ENCODE results near the gene NCAPD3.
"Not testable (repeated sequence)": the region's sequence is repeated elsewhere in the genome, so short reads cannot be mapped to it uniquely, and the experiment has no call there.

The NCAPD3 gene

DNA sequence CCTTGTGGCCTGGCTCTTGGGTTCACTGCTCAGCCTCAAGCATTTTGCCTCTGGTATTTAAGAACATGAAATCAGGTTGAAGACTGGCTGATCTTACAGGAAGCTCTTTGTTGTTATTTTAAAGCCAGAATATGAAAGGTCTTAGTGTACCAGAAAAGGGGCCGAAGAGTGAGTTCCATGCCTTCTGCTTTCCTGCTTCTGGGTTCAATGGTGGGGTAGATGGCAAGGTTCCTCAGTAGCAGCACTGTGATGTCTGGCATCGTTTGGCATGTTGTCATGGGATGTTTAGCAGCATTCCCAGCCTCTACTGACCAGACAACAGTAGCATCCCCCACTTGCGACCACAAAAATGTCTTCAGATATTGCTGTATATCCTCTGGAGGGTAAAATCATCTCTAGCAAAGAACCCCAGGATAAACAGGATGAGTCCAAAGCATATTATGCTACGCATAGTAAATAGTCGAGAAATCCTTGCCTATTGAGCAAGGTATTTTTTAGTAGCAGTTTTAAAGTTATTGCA is 3.1 kb upstream of the NCAPD3 start:
- FAIRE-seq (no peak), DNase-seq (ENCODE audit: insufficient read length, low spot score) (no peak)

DNA sequence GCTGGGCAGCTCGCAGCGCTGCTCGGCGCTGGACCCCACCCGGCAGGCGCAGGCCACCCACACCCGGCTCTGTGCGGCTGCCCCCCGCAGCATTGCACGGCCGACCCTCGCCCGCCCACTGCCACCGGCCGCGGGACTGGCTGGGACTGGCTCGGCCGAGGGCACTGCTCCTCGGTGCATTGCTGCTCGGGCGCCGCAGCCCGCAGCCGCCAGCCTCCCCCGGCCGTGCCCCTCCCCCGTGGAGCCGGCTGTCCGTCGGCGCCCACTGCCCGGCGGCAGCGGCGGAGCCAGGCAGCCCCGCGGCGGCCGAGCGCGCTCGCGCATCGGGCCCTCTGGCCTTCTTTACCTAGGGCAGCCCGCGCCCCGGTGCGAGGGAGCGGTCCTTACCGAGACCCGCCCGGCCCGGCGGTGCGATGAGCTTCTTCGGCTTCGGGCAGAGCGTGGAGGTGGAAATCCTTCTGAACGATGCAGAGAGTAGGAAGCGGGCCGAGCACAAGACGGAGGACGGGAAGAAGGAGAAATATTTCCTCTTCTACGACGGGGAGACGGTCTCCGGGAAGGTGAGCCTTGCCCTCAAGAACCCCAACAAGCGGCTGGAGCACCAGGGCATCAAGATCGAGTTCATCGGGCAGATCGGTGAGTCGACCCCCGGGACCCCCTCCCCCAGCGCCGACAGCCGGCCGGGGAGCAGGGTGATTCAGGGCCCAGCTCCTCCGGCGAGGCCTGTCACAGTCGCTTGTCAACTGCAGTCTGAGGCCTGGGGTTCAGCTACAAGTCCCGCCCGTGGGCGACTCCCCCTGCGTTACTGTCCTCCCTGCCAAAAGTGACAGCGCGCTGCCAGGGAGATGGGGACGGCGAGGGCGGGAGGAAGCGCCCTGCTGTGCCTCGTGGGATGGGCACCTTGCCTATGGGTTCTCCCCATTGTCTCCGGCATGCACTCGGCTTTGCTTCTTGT is 1.2 kb upstream of the NCAPD3 start:
- peak; percentile 17 for DNase-seq (ENCODE audit: insufficient read length, low spot score)
- FAIRE-seq = no peak

DNA sequence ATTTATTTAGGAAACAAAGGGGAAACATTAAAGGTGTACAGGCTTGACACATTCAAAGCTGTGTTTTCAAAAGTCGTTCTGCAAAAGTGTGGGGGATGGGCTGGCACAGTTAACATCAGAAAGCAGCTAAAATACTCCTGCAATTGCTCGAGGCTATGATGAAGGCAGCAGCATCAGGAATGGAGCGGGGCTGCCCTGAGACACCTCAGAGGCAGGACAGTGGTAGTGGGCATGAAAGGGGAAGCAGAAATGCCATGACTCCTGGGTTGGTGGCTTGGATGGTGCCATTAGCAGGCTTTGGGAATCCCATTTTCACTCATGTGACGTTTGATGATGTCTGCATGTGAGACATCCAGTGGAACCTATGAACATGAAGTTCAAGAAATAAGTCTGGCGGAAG is 646 bp downstream of the NCAPD3 start:
- DNase-seq (ENCODE audit: insufficient read length, low spot score) = no peak
- FAIRE-seq = no peak

DNA sequence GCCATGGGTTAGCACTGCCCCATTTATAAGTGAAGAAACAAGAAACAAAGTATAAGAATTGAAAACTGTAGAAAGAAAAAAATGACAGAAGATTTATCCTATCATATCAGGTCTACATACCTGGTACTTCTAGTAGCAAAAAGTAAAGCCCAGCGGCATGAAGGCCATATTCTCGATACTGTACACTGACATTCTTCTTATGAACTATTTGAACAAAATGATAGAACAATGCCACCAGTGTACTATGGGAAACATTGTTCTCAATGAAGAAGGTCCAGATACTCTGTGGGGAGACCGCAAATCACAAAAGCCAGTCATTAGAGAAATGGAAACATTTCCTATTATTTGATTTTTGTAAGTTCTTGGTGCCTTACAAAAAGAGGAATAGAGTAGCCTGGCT is 7.0 kb downstream of the NCAPD3 start:
- FAIRE-seq = no peak
- DNase-seq (ENCODE audit: insufficient read length, low spot score) = no peak

DNA sequence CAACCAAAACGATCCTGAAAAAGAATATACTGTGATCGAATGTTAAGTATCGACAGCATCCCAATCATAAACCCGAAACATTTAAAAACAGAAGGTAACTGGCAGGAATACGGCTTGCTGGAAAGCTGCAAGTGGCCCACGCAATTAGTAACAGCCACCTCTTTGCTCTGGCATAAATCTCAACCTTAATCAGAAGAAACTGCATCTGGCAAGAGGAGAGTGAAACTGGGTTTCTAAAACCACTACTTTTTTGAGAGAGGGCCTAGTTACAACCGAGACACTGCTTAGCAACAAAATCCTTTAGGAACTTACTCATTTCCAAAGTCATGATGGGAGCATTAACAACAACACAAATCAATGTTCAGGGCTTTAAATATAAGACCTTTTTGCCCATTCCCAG is 7.9 kb downstream of the NCAPD3 start:
- FAIRE-seq (no peak), DNase-seq (ENCODE audit: insufficient read length, low spot score) (no peak)

DNA sequence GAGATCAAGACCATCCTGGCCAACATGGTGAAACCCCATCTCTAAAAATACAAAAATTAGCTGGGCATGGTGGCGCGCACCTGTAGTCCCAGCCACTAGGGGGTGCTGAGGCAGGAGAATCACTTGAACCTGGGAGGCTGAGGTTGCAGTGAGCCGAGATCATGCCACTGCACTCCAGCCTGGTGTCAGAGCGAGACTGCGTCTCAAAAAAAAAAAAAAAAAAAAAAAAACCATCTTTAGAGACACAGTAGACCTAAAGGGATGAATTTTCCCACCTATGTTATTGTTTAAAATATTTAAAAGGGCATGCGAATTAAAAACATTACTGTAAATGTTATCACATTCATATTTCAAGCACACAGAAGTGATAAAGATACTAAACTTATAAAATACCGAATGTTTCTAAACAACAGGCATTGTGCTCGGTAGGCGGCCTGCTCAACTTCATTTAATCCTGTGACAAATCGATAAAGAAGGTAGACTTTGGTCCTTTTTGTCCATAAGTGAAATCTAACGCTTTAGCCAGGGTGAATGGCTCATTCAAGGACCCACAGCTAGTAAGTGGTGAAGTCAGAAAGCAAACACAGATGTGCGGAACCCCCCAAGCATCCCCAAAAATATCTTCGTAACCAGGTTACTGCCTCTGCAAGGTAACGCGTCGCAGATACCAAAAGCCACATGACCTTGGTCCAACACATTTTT is 16.1 kb downstream of the NCAPD3 start:
- no peak for DNase-seq (ENCODE audit: insufficient read length, low spot score)
- no peak for FAIRE-seq

DNA sequence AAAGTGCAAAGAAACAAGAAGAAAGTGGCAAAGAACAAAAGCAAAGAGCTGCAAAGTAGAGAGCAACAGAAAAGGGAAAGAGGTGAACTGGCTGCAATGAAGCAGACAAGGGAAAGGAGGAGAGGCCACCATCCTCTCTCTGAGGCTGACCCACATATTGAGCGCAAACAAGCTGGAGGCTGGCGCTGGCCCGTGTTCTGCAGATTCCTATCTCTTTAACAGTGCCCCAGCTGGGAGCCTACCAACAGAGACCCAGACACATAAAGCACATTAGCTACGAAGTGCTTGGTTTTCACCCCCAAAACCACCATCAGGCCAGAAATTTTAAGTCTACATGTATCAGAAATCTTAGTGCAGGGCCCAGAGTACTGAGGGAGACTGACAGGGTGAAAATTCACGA is 17.6 kb downstream of the NCAPD3 start:
- DNase-seq (ENCODE audit: insufficient read length, low spot score) = no peak
- no peak for FAIRE-seq

DNA sequence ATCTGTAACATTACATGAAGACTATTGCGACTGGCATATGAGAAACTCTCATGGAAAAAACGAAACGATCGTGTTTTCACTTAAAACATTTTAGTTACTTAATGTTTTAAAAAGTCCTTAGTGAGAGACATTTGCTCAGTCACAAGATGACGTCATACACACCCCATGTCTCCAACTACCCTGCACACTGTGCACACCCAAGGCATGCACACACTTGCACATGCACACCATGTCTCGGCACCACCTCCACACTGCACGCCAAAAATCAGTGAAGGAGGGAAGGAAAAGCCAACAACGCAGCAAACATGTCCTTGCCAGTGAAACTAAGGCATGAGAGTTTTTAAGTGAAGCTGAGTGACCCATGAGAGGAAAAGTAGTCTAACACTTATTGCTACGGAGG is 18.0 kb downstream of the NCAPD3 start:
- DNase-seq (ENCODE audit: insufficient read length, low spot score) = no peak

DNA sequence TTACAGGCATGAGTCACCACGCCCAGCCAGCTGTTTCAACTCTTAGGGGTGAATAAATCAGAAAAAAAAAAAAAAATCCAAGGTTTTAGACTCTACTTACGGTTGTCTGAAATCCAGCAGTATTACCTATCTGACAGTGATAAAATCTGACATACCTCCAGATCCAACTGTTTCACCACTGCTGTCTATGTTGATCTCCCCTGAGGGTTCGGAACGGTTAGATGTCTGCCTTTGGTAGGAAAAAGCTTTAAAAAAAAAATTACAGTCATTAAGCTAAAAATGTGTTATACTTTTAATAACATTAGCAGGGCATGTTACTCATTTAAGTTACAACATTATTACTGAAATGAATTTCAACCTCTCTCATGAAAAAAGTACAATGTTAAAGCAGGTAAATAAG is 21.1 kb downstream of the NCAPD3 start:
- DNase-seq (ENCODE audit: insufficient read length, low spot score) (no peak), FAIRE-seq (no peak)

More for the DNA sequence above, 18.0 kb downstream of the NCAPD3 start:
- no peak for FAIRE-seq

DNA sequence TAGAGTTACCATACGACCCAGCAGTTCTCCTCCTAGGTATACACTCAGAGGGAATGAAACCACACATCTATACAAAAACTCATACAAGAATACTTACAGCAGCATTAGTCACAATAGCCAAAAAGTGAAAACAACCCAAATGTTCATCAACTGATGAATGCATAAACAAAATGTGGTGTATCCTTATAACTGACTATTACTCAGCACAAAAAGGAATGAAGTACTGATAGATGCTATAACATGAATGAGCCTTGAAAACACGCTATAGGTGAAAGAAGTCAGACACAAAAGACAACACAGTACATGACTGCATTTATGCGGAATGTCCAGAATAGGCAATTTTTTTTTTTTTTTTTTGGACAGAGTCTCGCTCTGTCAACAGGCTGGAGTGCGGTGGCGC is 23.1 kb downstream of the NCAPD3 start:
- DNase-seq (ENCODE audit: insufficient read length, low spot score) (no peak), FAIRE-seq (no peak)

DNA sequence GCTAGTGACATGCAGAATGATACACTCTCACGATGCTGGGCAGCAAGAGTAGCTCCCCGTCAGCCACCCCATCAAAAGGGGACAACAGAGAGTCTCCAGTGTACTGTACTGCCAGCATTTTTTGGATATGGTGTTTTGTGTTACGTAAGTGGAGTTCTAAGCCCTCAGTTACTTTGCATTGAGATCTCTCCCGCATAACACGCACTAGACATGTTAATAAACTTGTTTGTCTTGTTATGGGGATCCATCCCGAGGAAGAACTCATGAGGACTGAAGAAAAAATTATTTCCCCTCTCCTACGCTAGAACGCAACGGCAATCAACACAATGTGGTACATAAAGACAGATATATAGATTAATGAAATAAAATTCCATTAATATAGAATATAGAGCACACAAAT is 24.2 kb downstream of the NCAPD3 start:
- FAIRE-seq (no peak), DNase-seq (ENCODE audit: insufficient read length, low spot score) (no peak)

DNA sequence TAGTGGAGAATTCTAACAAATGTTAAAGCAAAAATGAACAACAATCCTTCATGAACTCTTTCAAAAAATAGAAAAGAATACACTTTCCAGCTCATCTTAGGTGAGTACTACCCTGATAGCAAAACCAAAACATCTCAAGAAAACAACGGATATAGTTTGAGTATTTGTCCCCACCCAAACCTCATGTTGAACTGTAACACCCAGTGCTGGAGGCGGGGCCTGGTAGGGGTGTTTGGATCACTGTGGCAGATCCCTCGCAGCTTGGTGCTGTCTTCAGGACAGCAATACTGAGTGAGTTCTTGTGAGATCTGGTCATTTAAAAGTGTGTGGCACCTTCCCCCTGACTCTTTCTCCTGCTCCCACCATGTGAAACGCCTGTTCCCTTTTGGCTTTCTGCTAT is 27.0 kb downstream of the NCAPD3 start:
- FAIRE-seq = no peak
- no peak for DNase-seq (ENCODE audit: insufficient read length, low spot score)

DNA sequence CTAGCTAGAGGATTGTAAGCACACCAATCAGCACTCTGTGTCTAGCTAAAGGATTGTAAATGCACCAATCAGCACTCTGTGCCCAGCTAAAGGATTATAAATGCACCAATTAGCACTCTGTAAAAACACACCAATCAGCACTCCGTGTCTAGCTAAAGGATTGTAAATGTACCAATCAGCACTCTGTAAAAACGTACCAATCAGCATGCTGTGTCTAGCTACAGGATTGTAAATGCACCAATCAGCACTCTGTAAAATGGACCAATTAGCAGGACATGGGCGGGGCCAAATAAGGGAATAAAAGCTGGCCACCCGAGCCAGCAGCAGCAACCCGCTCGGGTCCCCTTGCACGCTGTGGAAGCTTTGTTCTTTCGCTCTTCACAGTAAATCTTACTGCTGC is 35.7 kb downstream of the NCAPD3 start:
- FAIRE-seq; DNase-seq (ENCODE audit: insufficient read length, low spot score): not testable (repeated sequence)

DNA sequence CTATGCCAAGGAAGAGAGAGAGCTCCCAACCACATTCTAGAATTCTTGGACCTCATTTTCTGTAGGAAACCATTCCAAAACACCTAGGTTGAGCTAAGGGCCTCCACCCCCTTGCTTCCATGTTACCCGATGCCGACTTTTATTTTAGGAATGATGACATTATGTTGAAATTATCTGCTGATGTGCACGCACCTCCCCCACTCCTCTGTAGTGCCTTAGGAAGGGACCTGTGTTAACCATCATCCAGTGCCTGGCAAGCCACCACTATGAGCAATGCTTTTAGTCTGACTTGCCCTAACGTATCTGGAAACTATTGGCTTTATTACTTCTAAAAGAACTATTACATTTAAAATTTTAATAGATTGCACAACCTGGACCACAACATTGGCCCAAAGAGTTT is 42.1 kb downstream of the NCAPD3 start:
- no peak for FAIRE-seq
- DNase-seq (ENCODE audit: insufficient read length, low spot score) = no peak

DNA sequence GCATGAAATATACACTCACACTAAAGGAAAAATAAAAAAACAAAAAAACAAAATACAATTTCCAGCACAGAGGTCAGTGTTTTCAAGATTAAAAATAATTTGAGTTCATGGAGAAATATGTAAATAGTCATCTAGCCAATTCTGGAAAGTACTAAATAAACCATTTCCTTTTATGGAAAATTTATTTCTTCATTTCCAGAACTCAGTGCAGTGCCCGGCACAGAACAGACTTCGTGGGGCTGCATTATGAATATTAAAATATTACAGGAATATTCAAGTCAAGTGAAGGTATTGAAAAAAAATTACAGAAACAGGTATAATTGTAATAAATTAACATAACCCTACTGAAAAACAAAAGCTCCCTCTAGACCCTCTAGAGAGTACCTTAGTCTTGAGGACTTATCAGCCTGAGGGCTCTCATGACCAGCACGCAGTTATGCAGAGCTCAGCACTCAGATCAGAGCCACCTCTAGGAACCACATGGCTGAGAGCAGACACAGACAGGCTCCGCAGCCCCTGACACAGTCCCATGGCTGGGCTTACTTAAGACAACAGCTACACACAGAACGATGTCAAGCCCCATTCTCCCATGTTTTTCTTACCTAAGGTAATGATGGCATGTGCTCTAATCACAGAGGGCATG is 45.6 kb downstream of the NCAPD3 start:
- DNase-seq (ENCODE audit: insufficient read length, low spot score) = no peak
- no peak for FAIRE-seq

DNA sequence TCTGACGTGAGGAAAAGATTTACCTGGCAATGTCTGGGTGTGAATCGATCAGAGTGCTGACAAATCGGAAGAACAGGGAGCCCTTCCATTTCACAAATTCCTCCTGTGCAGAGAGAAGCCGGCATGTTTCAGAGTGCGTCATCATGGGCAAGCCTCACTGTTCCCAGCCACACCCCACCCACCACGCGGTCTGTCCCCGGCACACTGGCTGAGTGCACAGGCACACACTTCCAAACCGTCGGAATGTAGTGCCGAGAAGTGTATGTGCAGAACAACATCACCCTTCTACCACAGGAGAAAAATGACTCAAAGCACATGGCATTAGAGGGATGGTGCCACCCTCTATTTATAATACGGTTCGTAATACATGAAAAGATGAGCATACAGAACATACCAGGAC is 47.5 kb downstream of the NCAPD3 start:
- no peak for DNase-seq (ENCODE audit: insufficient read length, low spot score)
- no peak for FAIRE-seq

DNA sequence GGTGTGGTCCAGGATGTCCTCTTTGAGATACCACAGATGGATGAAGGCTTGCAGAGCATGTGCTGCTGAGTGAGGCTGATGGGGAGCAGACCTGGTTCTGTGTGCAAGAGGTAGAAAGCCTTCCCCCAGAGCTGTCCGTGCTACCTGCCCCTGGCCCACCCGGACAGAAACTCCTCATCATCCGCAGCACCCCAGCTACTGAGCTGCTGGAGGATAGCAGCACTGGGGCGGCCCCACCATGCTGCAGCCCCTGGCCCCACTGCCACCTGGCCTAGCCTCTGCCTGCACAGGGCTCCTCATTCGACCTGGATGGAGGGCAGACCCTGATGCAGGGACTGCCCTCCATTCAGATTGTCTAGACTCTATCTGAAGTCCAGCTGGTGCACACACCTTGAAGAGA is 50.5 kb downstream of the NCAPD3 start:
- DNase-seq (ENCODE audit: insufficient read length, low spot score) = no peak
- FAIRE-seq = no peak

DNA sequence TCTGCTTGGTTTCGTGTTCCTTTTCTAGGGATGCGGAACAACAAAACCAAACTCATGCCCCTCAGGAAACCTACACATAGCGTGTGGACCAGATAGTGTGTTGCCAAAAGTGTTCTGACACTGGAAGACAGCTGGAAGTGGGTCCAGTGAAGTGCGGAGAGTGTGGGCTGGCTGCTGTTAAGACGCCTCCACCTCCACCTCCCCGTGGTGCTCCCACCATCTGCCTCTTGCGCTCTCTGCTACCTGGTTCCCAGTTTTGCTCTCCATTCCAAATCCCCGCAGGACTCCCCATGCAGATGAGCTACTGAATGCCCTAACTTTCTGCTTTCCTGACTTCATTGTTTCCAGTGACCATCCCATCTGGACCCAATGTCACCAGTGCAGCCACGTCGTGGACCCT is 51.8 kb downstream of the NCAPD3 start:
- FAIRE-seq (no peak), DNase-seq (ENCODE audit: insufficient read length, low spot score) (no peak)

DNA sequence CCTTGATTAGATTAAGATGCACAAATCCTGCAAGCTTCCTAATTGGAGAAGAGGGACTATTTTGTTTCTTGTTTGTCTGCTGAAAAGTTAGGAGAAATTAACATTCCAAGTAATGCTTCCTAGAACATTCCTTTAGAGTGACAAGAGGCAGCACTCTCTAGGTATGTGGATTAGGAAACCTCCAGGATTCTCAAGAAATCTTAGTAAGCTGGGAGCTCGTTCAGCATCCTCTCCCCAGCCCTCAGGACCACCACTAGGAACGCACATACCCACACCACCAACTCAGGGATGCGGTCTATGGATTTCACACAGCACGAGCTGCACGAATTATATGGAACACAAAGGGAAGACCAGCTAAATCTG is 52.9 kb downstream of the NCAPD3 start:
- no peak for FAIRE-seq
- no peak for DNase-seq (ENCODE audit: insufficient read length, low spot score)

DNA sequence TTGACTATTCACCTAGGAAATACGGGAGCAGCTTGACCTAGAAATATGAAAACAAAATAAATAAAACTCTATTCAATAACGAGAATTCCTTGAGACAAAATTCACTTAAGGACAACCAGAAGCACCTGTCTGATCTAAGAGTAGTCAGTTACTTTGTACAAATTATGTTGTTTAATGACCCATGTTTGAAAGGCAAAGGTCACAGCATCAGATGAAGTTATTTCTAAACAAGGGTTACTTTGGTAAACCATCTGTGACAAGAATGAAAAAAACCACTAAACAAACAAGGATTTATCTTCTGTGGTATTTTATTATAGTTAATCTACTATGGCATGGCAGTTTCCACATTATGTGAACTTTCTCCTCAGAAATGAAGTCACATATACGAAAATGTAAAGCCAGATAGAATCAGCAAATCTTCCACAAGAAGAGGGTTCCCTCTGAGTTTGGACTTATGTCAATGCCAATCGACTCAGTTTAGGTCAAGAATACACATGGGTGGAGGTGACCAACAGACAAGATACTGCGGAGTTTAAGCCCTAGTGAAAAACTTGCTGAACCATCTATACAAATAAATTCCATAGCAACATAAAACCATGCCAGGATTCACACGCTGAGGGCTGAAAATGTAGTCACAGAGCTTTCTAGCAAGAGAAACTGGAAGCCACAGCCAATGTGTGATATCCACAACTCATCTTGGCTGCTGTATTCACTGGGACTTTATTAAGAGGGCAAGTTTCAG is 53.4 kb downstream of the NCAPD3 start:
- no peak for FAIRE-seq

More for the DNA sequence above, 53.4 kb downstream of the NCAPD3 start:
- DNase-seq (ENCODE audit: insufficient read length, low spot score) = no peak
